Trophoblast cell (in vitro differentiated cells and primary cell): ENCODE measurements around the gene TRAPPC1.

Experiments
- DNase-seq, 2 donors: peaks; one replicate each; pipeline ENCODE4 v3.0.0-alpha.2; 2016
- H2AFZ ChIP-seq: 2 replicates; pipeline ENCODE4 v1.6.1; 2013; ENCODE audit warnings: low read length, moderate library complexity, mild to moderate bottlenecking; ENCODE audit not compliant: insufficient read depth, poor library complexity
- H2AK5ac ChIP-seq: 2 replicates; pipeline ENCODE4 v1.6.1; 2013; ENCODE audit warnings: mild to moderate bottlenecking, low read length
- H2BK120ac ChIP-seq: 2 replicates; pipeline ENCODE4 v1.6.1; 2013; ENCODE audit warnings: low read length, mild to moderate bottlenecking, moderate library complexity; ENCODE audit not compliant: insufficient read depth, poor library complexity
- H2BK12ac ChIP-seq: 2 replicates; pipeline ENCODE4 v1.6.1; 2013; ENCODE audit warnings: mild to moderate bottlenecking, low read length, moderate library complexity
- H2BK5ac ChIP-seq: 2 replicates; pipeline ENCODE4 v1.6.1; 2013; ENCODE audit warnings: low read length, low read depth, moderate library complexity, mild to moderate bottlenecking; ENCODE audit not compliant: poor library complexity
- H3K14ac ChIP-seq: 2 replicates; pipeline ENCODE4 v1.6.1; 2013; ENCODE audit warnings: mild to moderate bottlenecking, low read length
- H3K18ac ChIP-seq: 2 replicates; pipeline ENCODE4 v1.6.1; 2013; ENCODE audit warnings: mild to moderate bottlenecking, low read length
- H3K23ac ChIP-seq: 2 replicates; pipeline ENCODE4 v1.6.1; 2013; ENCODE audit warnings: low read length
- H3K27ac ChIP-seq: 2 replicates; pipeline ENCODE4 v1.5.1; 2013; ENCODE audit warnings: low read depth, mild to moderate bottlenecking, inconsistent platforms, low read length, moderate library complexity
- H3K27me3 ChIP-seq: 2 replicates; pipeline ENCODE4 v1.6.1; 2013; ENCODE audit warnings: inconsistent platforms, mild to moderate bottlenecking, low read length, moderate library complexity; ENCODE audit not compliant: insufficient read depth
- H3K36me3 ChIP-seq, 2 experiments: 1 replicate in 1 of 2; 2 replicates in 1 of 2; pipeline ENCODE4 v1.6.1; 2013; ENCODE audit warnings: low read length in 2 of 2, mild to moderate bottlenecking in 2 of 2, moderate library complexity in 1 of 2; ENCODE audit not compliant: insufficient read depth in 2 of 2, control insufficient read depth in 1 of 2
- H3K4ac ChIP-seq: 2 replicates; pipeline ENCODE4 v1.6.1; 2013; ENCODE audit warnings: low read depth, mild to moderate bottlenecking, low read length, moderate library complexity
- H3K4me1 ChIP-seq, 2 experiments: 1 replicate in 1 of 2; 2 replicates in 1 of 2; pipeline ENCODE4 v1.6.1; 2013; ENCODE audit warnings: low read length in 2 of 2, mild to moderate bottlenecking in 2 of 2, moderate library complexity in 1 of 2; ENCODE audit not compliant: insufficient read depth in 2 of 2, control insufficient read depth in 1 of 2
- H3K4me2 ChIP-seq: 2 replicates; pipeline ENCODE4 v1.6.1; 2013; ENCODE audit warnings: inconsistent platforms, mild to moderate bottlenecking, low read length, moderate library complexity
- H3K4me3 ChIP-seq: 2 replicates; pipeline ENCODE4 v1.5.1; 2013; ENCODE audit warnings: mild to moderate bottlenecking, low read depth, low read length, inconsistent platforms
- H3K79me1 ChIP-seq: one replicate; pipeline ENCODE4 v1.6.1; 2013; ENCODE audit warnings: low read length
- H3K79me2 ChIP-seq: 2 replicates; pipeline ENCODE4 v1.6.1; 2013; ENCODE audit warnings: low read length, mild to moderate bottlenecking; ENCODE audit not compliant: control insufficient read depth, insufficient read depth, poor library complexity
- H3K9ac ChIP-seq: 2 replicates; pipeline ENCODE4 v1.6.1; 2013; ENCODE audit warnings: mild to moderate bottlenecking, low read length
- H3K9me3 ChIP-seq: 2 replicates; pipeline ENCODE4 v1.6.1; 2013; ENCODE audit warnings: low read depth, mild to moderate bottlenecking, control low read depth, inconsistent platforms, low read length; ENCODE audit not compliant: insufficient read depth
- H4K12ac ChIP-seq: 2 replicates; pipeline ENCODE4 v1.6.1; 2013; ENCODE audit warnings: low read depth, mild to moderate bottlenecking, low read length, moderate library complexity
- H4K8ac ChIP-seq: 2 replicates; pipeline ENCODE4 v1.6.1; 2013; ENCODE audit warnings: low read depth, mild to moderate bottlenecking, low read length, moderate library complexity
- H4K91ac ChIP-seq: one replicate; pipeline ENCODE4 v1.6.1; 2013; ENCODE audit warnings: low read depth, mild to moderate bottlenecking, low read length, moderate library complexity
- WGBS: extraction: QIAGEN DNeasy Blood & Tissue Kit; methylation state at CpG from one replicate; pipeline ENCODE4 v1.1.7; 2013; ENCODE audit warnings: missing lambda C conversion rate; ENCODE audit not compliant: insufficient read length, insufficient coverage; ENCODE audit errors: extremely low coverage; 5-methylcytosine and 5-hydroxymethylcytosine counted together

The TRAPPC1 gene

DNA sequence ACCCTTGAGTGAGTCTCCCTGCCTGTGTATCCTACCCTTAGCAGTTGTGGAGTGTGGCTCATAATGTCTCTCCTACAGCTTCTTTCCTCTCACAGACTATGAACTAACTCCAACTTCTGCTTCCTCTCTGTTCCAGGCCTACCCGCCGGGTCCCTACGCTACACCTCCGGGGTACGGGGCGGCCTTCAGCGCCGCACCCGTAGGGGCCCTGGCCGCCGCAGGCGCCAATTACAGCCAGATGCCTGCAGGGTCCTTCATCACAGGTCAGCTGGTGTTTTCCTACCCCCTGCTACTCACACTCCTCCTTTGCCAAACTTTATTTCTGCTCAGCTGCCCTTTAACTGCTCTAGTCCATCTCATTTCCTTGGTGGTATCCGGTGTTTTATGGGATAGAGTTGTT lies 21.0 kb downstream of the TRAPPC1 start:
- no peak overlapping the region for H4K91ac ChIP-seq
- H2AFZ ChIP-seq = no peak overlapping the region
- H3K4ac ChIP-seq = no peak overlapping the region
- no peak overlapping the region for H2BK12ac ChIP-seq
- no peak overlapping the region for H3K18ac ChIP-seq
- H3K79me2 ChIP-seq = no peaks in the 10 kb centered on the region
- H4K8ac ChIP-seq = no peak overlapping the region
- no peak overlapping the region for H3K4me2 ChIP-seq
- H2BK5ac ChIP-seq = no peak overlapping the region
- no peak overlapping the region for H3K14ac ChIP-seq
- peaks cover 2% of the 10 kb centered on the region for H3K79me1 ChIP-seq
- H3K36me3 ChIP-seq = peaks cover 48 to 62% of the 10 kb centered on the region in 2 experiments
- H2BK120ac ChIP-seq = no peak overlapping the region
- no peak overlapping the region for H3K9ac ChIP-seq
- H3K23ac ChIP-seq = no peak overlapping the region
- H4K12ac ChIP-seq = no peak overlapping the region
- H3K4me3 ChIP-seq = no peak overlapping the region
- H3K27ac ChIP-seq = no peak overlapping the region
- no CpG with 5 or more reads among the region's 13 CpGs for WGBS
- H3K9me3 ChIP-seq = no peaks in the 10 kb centered on the region
- no peaks in the 10 kb centered on the region for H3K27me3 ChIP-seq
- H3K4me1 ChIP-seq = peaks cover 6 to 8% of the 10 kb centered on the region in 2 experiments
- DNase-seq = no peak
- no peak overlapping the region for H2AK5ac ChIP-seq

GRCh38 chr17:7910281-7910680 lies 21.5 kb downstream of the TRAPPC1 start:
- Histone ChIP-seq H3K4me1 (peaks cover 8% of the 10 kb centered on the region in 2 experiments), H3K4me3 (no peak overlapping the region), H2AFZ (no peak overlapping the region), H2AK5ac (no peak overlapping the region), H3K4ac (no peak overlapping the region), H3K79me2 (no peaks in the 10 kb centered on the region), H2BK120ac (no peak overlapping the region), H3K9me3 (no peaks in the 10 kb centered on the region), H3K18ac (no peak overlapping the region), H4K12ac (no peak overlapping the region), H3K27ac (no peak overlapping the region), H3K14ac (no peak overlapping the region), H4K91ac (no peak overlapping the region), H2BK5ac (no peak overlapping the region), H4K8ac (no peak overlapping the region), H3K23ac (no peak overlapping the region), H3K79me1 (no peaks in the 10 kb centered on the region), H3K36me3 (peaks cover 52 to 66% of the 10 kb centered on the region in 2 experiments), H3K4me2 (no peak overlapping the region), H2BK12ac (no peak overlapping the region), H3K9ac (no peak overlapping the region), H3K27me3 (no peaks in the 10 kb centered on the region)
- DNase-seq = no peak
- no CpG with 5 or more reads among the region's 15 CpGs for WGBS

- Histone ChIP-seq H3K4ac (no peak overlapping the region), H3K23ac (no peak overlapping the region), H3K4me1 (peaks cover 5% of the 10 kb centered on the region in 2 experiments), H2BK5ac (no peak overlapping the region), H4K8ac (no peak overlapping the region), H4K91ac (no peak overlapping the region), H3K4me2 (no peak overlapping the region), H2AFZ (no peak overlapping the region), H3K9me3 (no peaks in the 10 kb centered on the region), H3K18ac (no peak overlapping the region), H3K79me1 (no peaks in the 10 kb centered on the region), H3K79me2 (no peaks in the 10 kb centered on the region), H3K36me3 (peaks cover 61 to 78% of the 10 kb centered on the region in 2 experiments), H3K9ac (no peak overlapping the region), H2BK120ac (no peak overlapping the region), H3K27ac (no peak overlapping the region), H3K14ac (no peak overlapping the region), H3K27me3 (no peaks in the 10 kb centered on the region), H2BK12ac (no peak overlapping the region), H3K4me3 (no peak overlapping the region), H4K12ac (no peak overlapping the region), H2AK5ac (no peak overlapping the region)
- WGBS = no CpG with 5 or more reads among the region's 29 CpGs
- no peak for DNase-seq
Measured at GRCh38 chr17:7909089-7909488, 22.7 kb downstream of the TRAPPC1 start.

GRCh38 chr17:7903154-7904103 lies 28.3 kb downstream of the TRAPPC1 start:
- no CpG with 5 or more reads among the region's 22 CpGs for WGBS
- Histone ChIP-seq H3K9me3 (no peaks in the 10 kb centered on the region), H3K79me2 (no peaks in the 10 kb centered on the region), H2BK120ac (no peak overlapping the region), H4K8ac (no peak overlapping the region), H3K27ac (no peak overlapping the region), H3K4ac (no peak overlapping the region), H2AK5ac (no peak overlapping the region), H3K79me1 (no peaks in the 10 kb centered on the region), H2BK12ac (no peak overlapping the region), H3K9ac (no peak overlapping the region), H3K36me3 (peaks cover 71 to 94% of the 10 kb centered on the region in 2 experiments), H2BK5ac (no peak overlapping the region), H3K23ac (no peak overlapping the region), H4K12ac (no peak overlapping the region), H3K4me2 (no peak overlapping the region), H3K18ac (no peak overlapping the region), H3K27me3 (no peaks in the 10 kb centered on the region), H3K4me3 (no peak overlapping the region), H2AFZ (no peak overlapping the region), H3K4me1 (peaks cover 5% of the 10 kb centered on the region in 2 experiments), H4K91ac (no peak overlapping the region), H3K14ac (no peak overlapping the region)
- no peak for DNase-seq
